HG02759 (cell line): ENCODE data around the gene CDH23.

Source experiments
- ATAC-seq: cut with Tn5 transposase; IDR thresholded peaks from one replicate; pipeline ENCODE4 v1.9.1; 2021; ENCODE audit warnings: mild to moderate bottlenecking, moderate library complexity; ENCODE audit not compliant: unreplicated experiment

The CDH23 gene

GRCh38 chr10:71727738-71728737 lies 331.3 kb downstream of the CDH23 start:
- ATAC-seq = peak; percentile 65

- no peak for ATAC-seq
These were observed 332.5 kb downstream of the CDH23 start for GRCh38 chr10:71729161-71729636.

GRCh38 chr10:71731791-71732190 lies 335.1 kb downstream of the CDH23 start:
- ATAC-seq = no peak

GRCh38 chr10:71734797-71735196 lies 338.1 kb downstream of the CDH23 start:
- ATAC-seq = no peak

- no peak for ATAC-seq
These were observed 339.2 kb downstream of the CDH23 start for GRCh38 chr10:71735709-71736569.

- no peak for ATAC-seq
These were observed 339.8 kb downstream of the CDH23 start for GRCh38 chr10:71736570-71736952.

GRCh38 chr10:71737001-71737833 lies 340.5 kb downstream of the CDH23 start:
- ATAC-seq = no peak

- no peak for ATAC-seq
These were observed 341.1 kb downstream of the CDH23 start for GRCh38 chr10:71737834-71738197.

GRCh38 chr10:71739358-71739900 lies 342.7 kb downstream of the CDH23 start:
- no peak for ATAC-seq

- no peak for ATAC-seq
These were observed 343.4 kb downstream of the CDH23 start for GRCh38 chr10:71740069-71740653.

- ATAC-seq = no peak
These were observed 344.3 kb downstream of the CDH23 start for GRCh38 chr10:71741029-71741428.

- no peak for ATAC-seq
These were observed 345.0 kb downstream of the CDH23 start for GRCh38 chr10:71741671-71742070.

- no peak for ATAC-seq
These were observed 345.8 kb downstream of the CDH23 start for GRCh38 chr10:71742301-71743088.

GRCh38 chr10:71743089-71743838 lies 346.5 kb downstream of the CDH23 start:
- ATAC-seq = no peak

- no peak for ATAC-seq
These were observed 347.1 kb downstream of the CDH23 start for GRCh38 chr10:71743866-71744265.

- ATAC-seq = no peak
These were observed 348.4 kb downstream of the CDH23 start for GRCh38 chr10:71744897-71745663.

GRCh38 chr10:71745664-71746250 lies 349.0 kb downstream of the CDH23 start:
- ATAC-seq = no peak
